GM23248 (cell line): ENCODE results near the gene FAM13C. TPM values are rescaled to one million over a fixed set of nuclear protein-coding genes. Genes with fewer than 3 reads are reported as not detected.

ENCODE experiments used
- DNase-seq: peaks from one replicate; pipeline ENCODE4 v3.0.0-alpha.2; 2015
- H2AFZ ChIP-seq: fragments of 200-600 bp; sonication (generic); 2 replicates; pipeline ENCODE4 v1.6.1; 2016; ENCODE audit warnings: antibody characterized with exemption
- H3F3A ChIP-seq: fragments of 200-600 bp; sonication (generic); 2 replicates; pipeline ENCODE4 v1.6.1; 2016; ENCODE audit warnings: mild to moderate bottlenecking, antibody characterized with exemption, mixed run types; ENCODE audit not compliant: insufficient read depth
- H3K27ac ChIP-seq: fragments of 200-600 bp; sonication (generic); 2 replicates; pipeline ENCODE4 v1.5.1; 2016; ENCODE audit warnings: mild to moderate bottlenecking
- H3K27me3 ChIP-seq: fragments of 200-600 bp; sonication (generic); replicated peaks from 2 replicates; pipeline ENCODE4 v1.6.1; 2016; ENCODE audit warnings: mild to moderate bottlenecking; ENCODE audit not compliant: insufficient read depth
- H3K36me3 ChIP-seq: fragments of 200-600 bp; sonication (generic); 2 replicates; pipeline ENCODE4 v1.6.1; 2016; ENCODE audit warnings: low read depth, mild to moderate bottlenecking
- H3K4me1 ChIP-seq: fragments of 200-600 bp; sonication (generic); 2 replicates; pipeline ENCODE4 v1.6.1; 2016; ENCODE audit warnings: mild to moderate bottlenecking; ENCODE audit not compliant: insufficient read depth
- H3K4me2 ChIP-seq: fragments of 200-600 bp; sonication (generic); one replicate; pipeline ENCODE4 v1.6.1; 2016; ENCODE audit warnings: mild to moderate bottlenecking; ENCODE audit not compliant: unreplicated experiment
- H3K4me3 ChIP-seq: fragments of 200-600 bp; sonication (generic); 2 replicates; pipeline ENCODE4 v1.5.1; 2016; ENCODE audit warnings: mild to moderate bottlenecking
- H3K79me2 ChIP-seq: fragments of 200-600 bp; sonication (generic); 2 replicates; pipeline ENCODE4 v1.6.1; 2016; ENCODE audit warnings: mild to moderate bottlenecking; ENCODE audit not compliant: insufficient read depth
- H3K9ac ChIP-seq: fragments of 200-600 bp; sonication (generic); 2 replicates; pipeline ENCODE4 v1.6.1; 2016; ENCODE audit warnings: mild to moderate bottlenecking
- H3K9me2 ChIP-seq: fragments of 200-600 bp; sonication (generic); 2 replicates; pipeline ENCODE4 v1.6.1; 2016; ENCODE audit warnings: mixed run types, mild to moderate bottlenecking, moderate library complexity; ENCODE audit not compliant: insufficient read depth
- H3K9me3 ChIP-seq: fragments of 200-600 bp; sonication (generic); one replicate; pipeline ENCODE4 v1.6.1; 2017; ENCODE audit warnings: low read depth
- H4K20me1 ChIP-seq: fragments of 200-600 bp; sonication (generic); 2 replicates; pipeline ENCODE4 v1.6.0; 2016; ENCODE audit not compliant: insufficient read depth
- EZH2 ChIP-seq: fragments of 200-600 bp; sonication (generic); IDR thresholded peaks from 2 replicates; pipeline ENCODE4 v1.6.1; 2018; ENCODE audit warnings: antibody characterized with exemption, mild to moderate bottlenecking; ENCODE audit not compliant: insufficient read depth, poor library complexity, severe bottlenecking
- EZH2phosphoT487 ChIP-seq: fragments of 200-600 bp; sonication (generic); IDR thresholded peaks from 2 replicates; pipeline ENCODE4 v1.6.1; 2018; ENCODE audit warnings: antibody characterized with exemption, moderate library complexity, mild to moderate bottlenecking, low read depth; ENCODE audit not compliant: insufficient read depth
- WGBS, 2 experiments: methylation state at CpG; one replicate each; pipeline ENCODE4 v1.1.6; 2015 to 2017; ENCODE audit warnings: low lambda C conversion rate in 2 of 2, low coverage in 1 of 2; ENCODE audit errors: missing lambda C conversion rate in 2 of 2; 5-methylcytosine and 5-hydroxymethylcytosine counted together
- in situ Hi-C: fragments of 300-500 bp; cut with MboI; formaldehyde crosslinking; loops from 2 replicates; pipeline ENCODE4 v1.15.0; 2020
- polyA plus RNA-seq: library from polyadenylated mRNA; unstranded; fragments of >200 nt; fragmentation: Nextera tagmentation; extraction: Ambion mirVana; gene quantifications from 2 replicates; pipeline ENCODE4 v1.2.1, GENCODE V29; 2016
- total RNA-seq: library from RNA; depleted of rRNA; stranded (reverse); fragments of >200 nt; shearing (Covaris generic); gene quantifications from 2 replicates; pipeline ENCODE4 v1.2.3, GENCODE V29; 2014

The FAM13C gene
- total and polyA plus RNA-seq, 2 experiments from 2014 or later, result 0.54 to 0.56 TPM

DNA sequence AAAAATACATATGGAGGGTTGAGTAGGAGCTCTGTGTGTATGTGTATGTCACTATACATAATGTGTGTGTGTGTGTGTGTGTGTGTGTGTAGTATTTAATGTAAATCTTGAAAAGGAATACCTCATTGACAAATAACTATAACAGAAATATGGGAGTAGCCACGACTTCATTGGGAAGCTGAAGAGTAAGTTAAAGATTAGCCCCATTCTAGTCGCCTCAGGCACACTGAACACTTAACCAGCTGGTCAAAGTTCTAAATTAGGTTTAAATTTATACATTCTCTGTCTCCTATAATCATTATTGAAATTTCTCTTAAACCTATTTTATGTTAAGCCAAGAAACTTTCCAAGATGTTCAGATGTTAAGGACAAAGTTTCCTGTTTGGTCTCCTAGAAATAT, 45.3 kb downstream of the FAM13C start:
- no peaks in the 10 kb centered on the region for H4K20me1 ChIP-seq
- H3K27ac ChIP-seq, result no peak overlapping the region
- H3K9ac ChIP-seq, result no peak overlapping the region
- no peak for DNase-seq
- H3K79me2 ChIP-seq, result no peaks in the 10 kb centered on the region
- WGBS, 2 experiments, result 43 to 49% methylated on average over 2 of the region's 2 CpGs
- no peaks in the 10 kb centered on the region for H3K9me2 ChIP-seq
- no peaks in the 10 kb centered on the region for H3K4me1 ChIP-seq
- TF ChIP-seq EZH2 (no peak), EZH2phosphoT487 (no peak)
- H3K4me3 ChIP-seq, result no peak overlapping the region
- H3K4me2 ChIP-seq, result no peak overlapping the region
- H3K9me3 ChIP-seq, result no peaks in the 10 kb centered on the region
- H3K36me3 ChIP-seq, result no peaks in the 10 kb centered on the region
- no peaks in the 10 kb centered on the region for H3F3A ChIP-seq
- no peak overlapping the region for H2AFZ ChIP-seq
- in situ Hi-C loops, result no loop called here
- H3K27me3 ChIP-seq, result no peaks in the 10 kb centered on the region

DNA sequence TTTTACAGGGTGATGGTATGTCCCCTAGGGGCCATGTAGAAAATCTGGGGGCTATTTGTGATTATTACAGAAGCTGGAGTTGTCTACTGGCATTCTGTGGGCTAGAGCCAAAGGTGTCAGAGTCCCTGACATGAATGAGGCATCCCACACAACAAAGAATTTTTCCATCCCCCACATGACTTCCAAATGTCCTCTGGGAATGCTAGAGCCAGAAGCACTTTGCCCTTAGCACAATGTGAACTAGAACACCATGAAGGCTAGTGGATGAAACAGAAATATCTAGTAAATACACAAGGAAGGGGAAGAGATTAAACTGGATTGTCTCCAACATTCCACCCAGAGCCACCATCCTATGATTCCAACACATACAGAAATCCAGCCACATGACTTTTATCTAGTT, 46.9 kb downstream of the FAM13C start:
- H3K36me3 ChIP-seq, result no peaks in the 10 kb centered on the region
- TF ChIP-seq EZH2 (no peak), EZH2phosphoT487 (no peak)
- no peak overlapping the region for H3K4me2 ChIP-seq
- no peaks in the 10 kb centered on the region for H3F3A ChIP-seq
- H3K9me3 ChIP-seq, result no peaks in the 10 kb centered on the region
- H3K9ac ChIP-seq, result no peak overlapping the region
- H3K27ac ChIP-seq, result no peak overlapping the region
- H3K9me2 ChIP-seq, result no peaks in the 10 kb centered on the region
- no peaks in the 10 kb centered on the region for H3K79me2 ChIP-seq
- no peaks in the 10 kb centered on the region for H3K4me1 ChIP-seq
- H3K27me3 ChIP-seq, result no peaks in the 10 kb centered on the region
- H4K20me1 ChIP-seq, result no peaks in the 10 kb centered on the region
- DNase-seq, result no peak
- in situ Hi-C loops, result no loop called here
- no peak overlapping the region for H2AFZ ChIP-seq
- H3K4me3 ChIP-seq, result no peak overlapping the region

DNA sequence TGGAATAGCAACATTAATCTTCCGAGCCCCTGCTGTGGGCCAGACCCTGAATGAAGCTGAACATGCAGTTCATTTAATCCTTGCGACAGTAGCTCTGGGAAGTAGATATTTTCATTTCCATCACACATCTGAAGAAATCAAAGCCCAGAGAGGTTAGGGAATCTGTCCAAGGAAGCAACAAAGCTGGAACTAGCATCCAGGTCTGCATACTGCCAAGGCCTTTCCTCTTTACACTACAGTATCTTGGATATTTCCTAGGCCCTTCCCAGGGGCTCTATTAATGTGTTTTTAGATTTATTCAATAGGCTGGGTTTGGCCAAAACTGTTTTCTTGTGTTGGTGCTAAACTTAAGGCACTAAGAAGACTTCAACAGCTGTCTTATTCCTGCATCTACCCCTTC, 48.1 kb downstream of the FAM13C start:
- DNase-seq, result no peak
- Histone ChIP-seq H3K27ac (no peak overlapping the region), H3K4me3 (no peak overlapping the region), H3K79me2 (no peaks in the 10 kb centered on the region), H3K4me1 (no peaks in the 10 kb centered on the region), H3K9ac (no peak overlapping the region), H3K27me3 (no peaks in the 10 kb centered on the region), H3K36me3 (no peaks in the 10 kb centered on the region), H2AFZ (no peak overlapping the region), H4K20me1 (no peaks in the 10 kb centered on the region), H3K9me3 (no peaks in the 10 kb centered on the region), H3K9me2 (no peaks in the 10 kb centered on the region), H3K4me2 (no peak overlapping the region), H3F3A (no peaks in the 10 kb centered on the region)
- WGBS, 2 experiments, result 35 to 53% methylated on average over 2 of the region's 2 CpGs
- TF ChIP-seq EZH2phosphoT487 (no peak), EZH2 (no peak)
- in situ Hi-C loops, result no loop called here

DNA sequence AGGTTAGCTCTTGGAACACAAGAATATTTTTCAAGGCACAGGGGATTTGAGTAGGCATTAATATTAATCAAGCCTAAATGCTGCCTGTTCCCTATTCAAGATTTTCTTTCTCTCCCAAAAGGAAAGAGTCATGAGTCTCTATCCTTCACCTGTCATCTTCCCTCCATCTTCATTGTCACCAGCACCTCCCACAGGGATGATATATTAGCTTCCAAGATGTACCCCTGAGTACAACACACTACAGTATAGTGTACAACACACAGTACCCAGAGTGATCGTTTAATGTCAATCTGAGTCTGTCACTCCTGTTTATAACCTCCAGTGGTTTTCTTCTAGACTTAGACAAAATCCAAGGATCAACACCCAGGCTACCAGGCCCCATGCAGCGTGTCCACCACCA, 50.1 kb downstream of the FAM13C start:
- H2AFZ ChIP-seq, result no peak overlapping the region
- no peak for TF ChIP-seq EZH2phosphoT487
- no peak overlapping the region for H3K4me2 ChIP-seq
- no peaks in the 10 kb centered on the region for H3K36me3 ChIP-seq
- H3K9ac ChIP-seq, result no peak overlapping the region
- H3K4me1 ChIP-seq, result no peaks in the 10 kb centered on the region
- no peaks in the 10 kb centered on the region for H4K20me1 ChIP-seq
- in situ Hi-C loops, result no loop called here
- H3K27ac ChIP-seq, result no peak overlapping the region
- H3F3A ChIP-seq, result no peaks in the 10 kb centered on the region
- 50 to 55% methylated on average over 2 of the region's 2 CpGs for WGBS, 2 experiments
- DNase-seq, result no peak
- no peaks in the 10 kb centered on the region for H3K9me3 ChIP-seq
- H3K4me3 ChIP-seq, result no peak overlapping the region
- H3K79me2 ChIP-seq, result no peaks in the 10 kb centered on the region
- H3K27me3 ChIP-seq, result no peaks in the 10 kb centered on the region
- H3K9me2 ChIP-seq, result no peaks in the 10 kb centered on the region

DNA sequence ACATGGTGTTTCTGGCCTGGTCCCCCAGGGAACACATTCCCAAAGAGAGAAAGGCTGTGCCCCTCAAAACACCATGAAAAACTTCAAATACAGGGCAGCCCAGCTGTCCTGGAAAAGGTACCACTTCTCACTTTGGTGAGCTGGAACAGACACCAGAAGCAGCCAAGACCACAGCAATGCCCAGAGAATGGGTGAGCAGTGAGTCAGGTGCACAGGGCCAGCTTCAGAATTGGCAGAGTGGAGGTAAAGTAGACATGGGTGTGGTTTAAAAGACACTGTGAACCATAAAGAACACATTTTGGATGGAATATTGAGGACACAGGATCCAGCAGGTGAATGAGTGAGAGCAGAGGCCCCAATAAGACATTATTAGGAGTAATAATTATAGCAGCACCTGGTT, 51.3 kb downstream of the FAM13C start:
- no peaks in the 10 kb centered on the region for H4K20me1 ChIP-seq
- no peaks in the 10 kb centered on the region for H3K4me1 ChIP-seq
- TF ChIP-seq EZH2 (no peak), EZH2phosphoT487 (no peak)
- H3K79me2 ChIP-seq, result no peaks in the 10 kb centered on the region
- no peak overlapping the region for H3K9ac ChIP-seq
- no peak for DNase-seq
- in situ Hi-C loops, result no loop called here
- H3K27me3 ChIP-seq, result no peaks in the 10 kb centered on the region
- H3K36me3 ChIP-seq, result no peaks in the 10 kb centered on the region
- H3F3A ChIP-seq, result no peaks in the 10 kb centered on the region
- H3K9me3 ChIP-seq, result no peaks in the 10 kb centered on the region
- H3K27ac ChIP-seq, result no peak overlapping the region
- H3K4me3 ChIP-seq, result no peak overlapping the region
- H2AFZ ChIP-seq, result no peak overlapping the region
- H3K9me2 ChIP-seq, result no peaks in the 10 kb centered on the region
- no peak overlapping the region for H3K4me2 ChIP-seq
